ENCODE measurements around the gene DAD1.
"Not testable (repeated sequence)": the region's sequence is repeated elsewhere in the genome, so short reads cannot be mapped to it uniquely, and the experiment has no call there.

The DAD1 gene

DNA sequence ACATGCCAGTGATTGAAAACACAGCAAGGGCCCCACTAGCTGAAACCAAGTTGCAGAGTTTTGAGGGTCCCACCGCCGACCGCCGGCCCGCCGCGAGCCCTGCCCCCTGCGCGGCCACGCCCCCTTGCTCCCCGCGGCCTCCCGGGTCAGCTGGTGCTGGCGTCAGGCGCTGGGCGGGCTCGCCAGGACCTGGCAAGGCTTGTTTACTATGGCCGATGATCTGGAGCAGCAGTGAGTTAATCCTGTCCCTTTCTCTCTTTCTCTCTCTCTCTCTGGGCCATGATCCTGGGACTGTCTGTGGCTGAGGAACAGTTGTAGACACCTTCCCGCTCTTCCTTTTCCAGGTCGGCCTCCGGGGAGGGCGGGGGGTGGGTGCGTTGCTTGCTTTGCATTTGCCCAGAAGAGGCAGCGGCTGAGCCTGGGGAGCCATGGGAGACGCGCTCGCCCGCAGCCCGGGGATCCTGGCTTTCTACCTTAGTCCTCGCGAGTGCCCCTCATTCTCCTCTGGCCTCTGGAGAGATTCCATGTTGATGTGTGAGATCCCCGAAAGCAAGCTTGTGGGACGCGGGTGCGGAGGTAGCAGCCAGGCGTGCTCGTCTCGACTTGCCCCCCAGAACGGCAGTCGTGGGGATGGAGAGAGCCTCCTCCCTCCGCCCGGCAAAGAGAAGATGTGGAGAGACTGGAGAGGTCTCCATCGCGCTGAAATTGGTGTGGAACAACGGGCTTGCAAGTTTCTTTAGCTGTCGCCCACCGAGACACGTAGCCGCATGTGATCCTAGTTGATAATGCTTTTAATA lies 9.3 kb upstream of the DAD1 start, which contains the start of gene ABHD4:
ABHD4 (plus strand) TSS at position 202 of the 797 bp plus-strand sequence; CDS start at position 209, 7 bp downstream.
- DNase-seq = peak; percentile 7

DNA sequence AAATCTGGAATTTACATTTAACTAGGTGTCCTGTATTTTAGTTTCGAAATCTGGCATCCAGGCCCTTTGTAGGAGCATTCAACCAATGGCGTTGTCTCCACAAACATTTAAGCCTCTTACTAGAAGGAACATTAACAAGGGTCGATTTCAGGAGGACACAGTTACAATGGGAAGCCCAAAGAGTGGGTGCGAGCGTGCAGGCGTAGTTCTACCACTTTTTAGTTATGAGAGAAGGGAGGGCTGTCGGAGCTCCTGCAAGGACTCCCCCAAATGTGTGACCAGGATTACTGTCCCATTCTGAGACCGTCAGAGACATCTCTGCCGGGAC lies 8.7 kb upstream of the DAD1 start:
- DNase-seq = no peak

DNA sequence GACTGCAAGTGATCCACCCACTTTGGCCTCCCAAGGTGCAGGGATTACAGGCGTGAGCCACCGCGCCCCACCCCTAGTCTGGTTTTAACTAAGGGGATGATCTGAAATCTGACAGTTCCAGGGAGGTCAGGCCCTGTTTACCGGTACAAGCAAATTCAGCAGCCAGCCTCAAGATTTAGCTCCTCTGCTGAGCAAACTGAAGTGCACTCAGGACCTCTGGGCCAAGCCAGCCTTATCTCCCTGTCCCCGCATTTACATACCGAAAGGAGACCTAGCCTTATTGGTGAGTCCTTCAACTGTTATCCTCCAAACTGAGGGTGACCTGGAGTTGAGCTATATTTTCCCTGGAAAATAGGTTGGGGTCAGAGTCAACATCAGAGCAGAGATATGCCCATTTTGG lies 8.2 kb upstream of the DAD1 start:
- no peak for DNase-seq

DNA sequence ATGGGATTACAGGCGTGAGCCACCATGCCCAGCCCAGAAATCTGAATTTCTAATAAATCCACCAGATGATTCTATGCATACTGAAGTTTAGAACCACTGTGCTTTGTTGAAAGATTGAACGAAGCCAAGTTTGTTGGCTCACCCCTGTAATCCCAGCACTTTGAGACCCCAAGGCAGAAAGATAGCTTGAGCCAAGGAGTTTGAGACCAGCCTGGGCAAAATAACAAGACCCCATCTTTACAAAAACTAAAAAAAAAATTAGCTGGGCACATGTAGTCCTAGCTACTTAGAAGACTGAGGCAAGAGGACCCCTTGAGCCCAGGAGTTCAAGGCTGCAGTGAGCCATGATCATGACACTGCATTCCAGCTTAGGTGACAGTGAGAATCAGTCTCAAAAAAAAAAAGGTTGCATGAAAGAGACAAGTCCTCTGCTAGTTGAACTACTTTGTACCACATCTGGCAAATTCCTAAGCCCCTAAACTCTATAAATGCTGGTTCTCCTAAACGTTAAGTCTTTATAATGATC lies 7.4 kb upstream of the DAD1 start:
- DNase-seq = no peak

DNA sequence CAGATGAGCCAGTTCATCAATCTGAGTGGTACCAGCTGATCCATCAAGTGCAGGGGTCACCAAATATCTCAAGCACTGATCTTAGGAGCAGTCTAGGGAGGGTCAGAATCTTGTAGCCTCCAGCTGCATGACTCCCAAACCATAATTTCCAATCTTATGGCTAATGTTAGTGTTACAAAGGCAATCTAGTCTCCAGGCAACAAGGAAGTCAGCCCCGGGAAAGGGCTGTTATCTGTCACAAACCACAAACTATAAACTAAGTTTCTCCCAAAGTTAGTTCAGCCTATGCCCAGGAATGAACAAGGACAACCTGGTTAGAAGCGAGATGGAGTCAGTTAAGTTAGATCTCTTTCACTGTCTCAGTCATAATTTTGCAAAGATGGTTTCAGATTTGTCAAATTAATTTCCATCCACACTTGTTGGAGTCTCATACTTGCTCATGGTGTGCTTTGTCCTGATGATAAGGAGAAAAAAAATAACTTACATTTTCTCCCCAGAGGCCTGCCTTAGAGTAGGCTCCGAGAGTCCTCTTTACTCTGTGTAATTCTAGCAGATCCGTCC lies 5.2 kb upstream of the DAD1 start:
- DNase-seq = no peak

DNA sequence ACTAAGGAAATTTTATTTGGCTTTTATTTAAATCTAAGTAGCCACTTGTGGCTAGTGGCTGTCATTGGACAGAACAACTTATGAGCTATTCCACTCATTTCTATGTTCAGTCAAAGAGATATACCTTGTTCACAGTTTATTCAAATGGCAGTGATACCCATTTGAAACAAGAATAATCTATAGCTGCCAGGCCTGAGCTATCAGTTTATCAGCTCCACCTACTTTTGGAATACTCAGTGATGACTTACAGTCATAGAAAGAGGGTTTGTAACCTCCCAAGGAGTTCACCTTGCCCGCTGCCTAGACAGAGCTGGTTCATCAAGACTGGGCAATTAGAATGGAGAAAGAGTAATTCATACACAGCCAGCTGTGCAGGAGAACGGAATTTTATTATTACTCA lies 4.6 kb upstream of the DAD1 start:
- DNase-seq = no peak

DNA sequence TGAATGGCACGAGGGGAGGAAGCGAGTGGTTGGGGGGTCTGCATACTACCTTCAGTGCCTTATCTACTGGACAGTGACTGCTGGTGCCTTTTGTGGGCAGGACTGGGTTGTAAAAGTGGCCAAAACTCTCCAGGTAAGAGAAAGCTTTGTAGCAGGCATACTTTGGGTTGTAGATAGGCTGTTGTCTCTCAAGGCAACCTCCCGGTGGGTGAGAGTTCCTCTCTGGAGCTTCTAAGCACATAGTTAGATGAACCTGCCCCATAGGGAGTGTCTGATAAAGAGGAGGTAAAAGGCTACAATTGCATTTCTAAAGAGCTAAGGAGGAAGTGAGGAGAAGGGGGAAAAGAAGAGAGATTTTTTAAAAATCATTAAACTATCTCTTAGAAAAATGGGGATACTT lies 4.2 kb upstream of the DAD1 start:
- DNase-seq = no peak

DNA sequence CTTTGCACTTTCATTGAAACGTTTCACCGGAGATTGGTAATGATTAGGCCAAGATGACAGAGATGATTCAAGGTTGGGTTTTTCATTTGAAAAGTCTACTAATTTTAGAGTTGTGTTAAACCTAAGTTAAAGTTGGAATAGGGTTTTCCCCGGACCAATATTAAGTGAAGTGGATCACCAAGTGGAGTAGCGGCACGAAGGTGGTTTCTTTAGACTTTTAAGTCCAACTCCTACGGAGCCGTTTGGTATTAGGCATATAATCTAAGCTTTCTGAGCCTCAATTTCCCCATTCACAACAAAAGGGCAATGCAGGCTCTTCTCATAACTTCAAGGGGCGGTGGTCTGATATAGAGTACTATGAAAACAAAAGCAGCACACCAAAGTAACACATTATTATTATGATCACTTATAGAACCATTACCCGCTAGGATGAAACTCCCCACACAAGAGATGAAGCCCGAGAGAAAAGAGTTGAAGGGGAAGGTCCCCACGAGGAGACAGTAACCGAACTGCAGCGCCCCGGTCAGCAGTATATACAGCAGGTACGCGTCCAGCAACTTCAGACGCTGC lies 413 bp downstream of the DAD1 start:
- DNase-seq = no peak

DNA sequence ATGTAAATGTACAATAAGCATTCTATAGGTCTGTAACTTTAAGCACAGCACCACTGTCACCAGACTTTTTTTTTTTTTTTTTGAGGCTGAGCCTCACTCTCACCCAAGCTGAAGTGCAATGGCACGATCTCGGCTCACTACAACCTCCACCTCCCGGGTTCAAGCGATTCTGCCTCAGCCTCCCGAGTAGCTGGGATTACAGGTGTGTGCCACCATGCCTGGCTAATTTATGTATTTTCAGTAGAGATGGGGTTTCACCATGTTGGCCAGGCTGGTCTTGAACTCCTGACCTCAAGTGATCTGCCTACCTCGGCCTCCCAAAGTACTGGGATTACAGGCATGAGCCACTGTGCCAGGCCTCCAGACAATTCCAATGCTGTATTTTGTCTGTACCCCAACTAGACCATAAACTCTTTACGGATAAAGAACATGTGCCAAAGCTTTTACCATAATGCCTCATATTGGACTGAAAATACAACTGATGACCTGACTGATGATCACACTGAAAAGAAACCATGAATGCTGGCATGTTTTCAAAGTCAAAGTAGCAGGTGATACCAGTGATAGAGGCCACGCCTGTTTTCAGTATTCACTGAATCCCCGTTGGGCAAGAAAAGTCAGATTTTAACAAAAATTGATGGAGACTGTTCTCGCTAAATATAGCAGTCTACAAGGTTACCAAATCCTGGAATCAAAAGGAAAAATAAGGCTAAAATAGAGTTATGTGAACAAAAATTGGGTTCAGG lies 1.2 kb downstream of the DAD1 start:
- DNase-seq = not testable (repeated sequence)

DNA sequence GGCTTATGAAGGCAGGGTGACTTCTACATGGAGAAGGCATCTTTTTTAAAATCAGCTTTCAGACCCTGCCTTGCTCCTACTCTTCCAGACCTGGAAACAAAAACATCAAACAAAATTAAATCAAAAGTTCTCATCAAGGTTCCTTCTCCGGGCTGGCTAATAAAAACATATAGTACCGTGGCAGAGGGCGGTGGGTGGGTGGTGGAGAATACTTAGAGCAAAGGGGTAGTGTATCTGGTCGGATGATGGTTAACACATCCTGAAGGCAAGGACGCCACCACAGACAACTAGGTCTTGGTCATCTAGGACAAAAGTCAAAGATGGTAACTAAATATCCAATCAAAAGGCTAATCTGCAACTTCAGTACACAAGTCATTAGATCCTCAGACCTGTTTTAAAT lies 1.8 kb downstream of the DAD1 start:
- DNase-seq = no peak

DNA sequence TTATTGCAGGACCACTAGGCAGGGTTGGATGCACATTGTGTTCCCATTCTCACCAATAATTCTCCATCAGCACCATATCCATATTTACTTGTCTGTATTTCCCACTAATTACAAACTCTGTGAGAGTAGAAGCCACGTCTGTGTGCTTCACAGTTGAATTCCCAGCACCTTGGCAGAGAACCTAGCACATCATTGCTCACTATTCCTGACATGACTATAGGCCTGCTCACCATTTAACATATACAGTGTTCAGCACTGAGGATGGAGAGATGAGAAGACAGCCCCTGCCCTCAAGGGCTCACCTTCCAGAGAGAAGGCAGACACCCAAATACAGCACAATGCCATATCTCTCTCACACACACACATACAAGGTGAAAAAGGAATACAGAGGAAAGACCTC lies 5.0 kb downstream of the DAD1 start:
- DNase-seq = no peak

DNA sequence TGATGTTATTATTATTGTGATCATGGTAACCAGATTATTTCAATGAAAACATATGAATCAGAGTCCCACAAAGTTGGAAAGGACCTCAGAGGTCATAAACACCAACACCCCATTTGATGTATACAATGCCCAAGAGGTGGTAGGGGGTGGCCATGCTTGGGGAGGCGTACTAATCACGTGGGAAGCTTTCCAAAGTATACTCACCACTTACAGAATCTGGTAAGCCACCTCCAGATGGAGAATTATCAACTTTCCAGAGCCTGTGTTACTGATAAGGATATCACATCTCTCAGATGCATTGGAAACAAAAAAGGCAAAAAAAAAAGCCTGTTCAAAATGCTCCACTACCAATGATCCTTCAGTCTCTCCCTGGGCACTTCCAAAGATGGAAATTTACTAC lies 8.4 kb downstream of the DAD1 start:
- DNase-seq = no peak

DNA sequence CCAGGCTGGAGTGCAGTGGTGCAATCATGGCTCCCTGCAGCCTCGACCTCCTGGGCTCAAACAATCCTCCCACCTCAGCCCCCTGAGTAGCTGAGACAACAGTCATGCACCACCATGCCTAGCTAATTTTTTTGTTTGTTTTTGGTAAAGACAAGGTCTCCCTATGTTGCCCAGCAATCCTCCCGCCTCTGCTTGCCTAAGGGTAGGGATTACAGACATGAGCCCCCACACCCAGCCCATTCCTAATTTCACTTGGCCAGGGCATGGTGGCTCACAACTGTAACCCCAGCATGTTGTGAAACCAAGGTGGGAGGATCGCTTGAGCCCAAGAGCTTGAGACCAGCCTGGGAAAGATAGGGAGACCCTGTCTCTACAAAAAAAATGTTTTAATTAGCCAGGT lies 9.1 kb downstream of the DAD1 start:
- DNase-seq = no peak

DNA sequence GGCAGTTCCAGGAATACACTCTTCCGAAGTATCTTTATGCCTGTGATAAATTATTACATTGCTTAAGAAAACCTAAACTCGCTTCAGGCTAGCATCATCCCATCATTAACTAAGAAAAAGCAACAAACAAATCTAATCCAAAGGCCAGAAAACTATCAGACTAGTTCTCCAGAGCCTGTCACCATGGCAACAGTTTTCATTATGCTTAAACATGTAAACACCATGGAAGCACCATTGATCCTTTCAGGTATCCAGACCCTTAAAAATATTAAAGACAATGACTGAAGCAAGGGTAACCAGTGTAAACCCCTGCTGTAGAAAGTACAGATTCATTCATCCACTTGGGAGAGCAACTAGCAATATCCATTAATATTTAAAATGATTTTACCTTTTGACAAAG lies 9.8 kb downstream of the DAD1 start:
- DNase-seq = no peak

DNA sequence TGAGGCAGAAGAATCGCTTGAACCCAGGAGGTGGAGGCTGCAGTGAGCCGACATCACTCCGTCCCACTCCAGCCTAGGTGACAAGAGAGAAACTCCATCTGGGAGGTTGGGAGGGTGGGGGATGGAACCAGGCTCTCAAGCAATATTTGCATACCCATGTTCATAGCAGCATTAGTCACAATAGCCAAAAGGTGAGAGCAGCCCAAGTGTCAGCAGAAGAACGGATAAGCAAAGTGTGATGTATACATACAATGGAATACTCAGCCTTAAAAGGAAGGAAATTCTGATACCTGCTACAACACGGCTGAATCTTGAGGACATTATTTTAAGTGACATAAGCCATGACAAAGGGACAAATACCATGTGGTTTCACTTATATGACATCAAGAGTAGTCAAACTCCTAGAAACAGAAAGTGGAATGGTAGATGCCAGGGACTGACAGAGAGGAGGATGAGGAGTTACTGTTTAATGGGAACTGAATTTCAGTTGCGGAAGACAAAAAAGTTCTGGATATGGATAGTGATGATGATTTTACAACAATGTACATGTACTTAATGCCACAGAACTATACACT lies 11.6 kb downstream of the DAD1 start:
- DNase-seq = no peak

DNA sequence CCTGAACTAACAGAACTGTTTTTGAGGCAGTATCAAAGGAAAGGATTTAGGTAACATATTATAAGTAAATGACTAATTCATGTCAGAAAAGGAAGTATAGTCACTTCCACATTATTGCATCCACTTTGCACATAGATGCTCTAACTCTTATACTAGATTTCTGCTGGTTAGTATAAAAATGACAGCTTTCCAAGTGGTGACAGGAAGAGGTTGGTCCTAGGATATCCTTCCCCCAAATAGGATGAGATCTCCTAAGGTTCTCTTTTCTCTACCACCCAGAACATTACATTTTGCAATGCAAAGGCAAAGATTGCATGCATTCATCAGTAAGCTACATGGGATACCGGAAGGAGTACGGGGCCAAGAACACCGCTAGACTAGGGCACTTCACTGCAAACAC lies 15.2 kb downstream of the DAD1 start:
- DNase-seq = no peak

DNA sequence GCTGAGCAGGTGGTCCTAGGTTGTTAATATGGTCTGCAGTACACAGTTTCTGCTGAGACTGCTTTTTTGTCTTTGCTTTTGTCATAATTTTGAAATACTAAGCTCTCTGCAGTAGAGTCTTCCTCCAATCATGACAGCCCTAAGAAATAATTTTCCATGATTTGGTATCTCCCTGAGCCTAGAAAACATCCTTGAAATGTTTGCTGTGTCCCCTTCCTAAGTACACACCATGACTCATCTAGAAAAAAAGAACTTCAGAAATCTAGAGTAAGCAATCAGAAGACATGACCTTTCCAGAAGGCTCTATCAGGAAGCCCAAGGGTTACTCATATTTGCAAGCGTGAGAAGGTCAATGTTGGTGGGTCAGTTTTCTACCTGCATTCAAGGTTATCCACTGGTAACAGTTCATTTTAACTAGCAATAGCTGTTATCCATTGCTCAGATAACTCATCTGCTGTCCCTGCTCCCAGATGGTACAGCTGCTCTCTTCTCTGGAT lies 16.4 kb downstream of the DAD1 start:
- DNase-seq = no peak

DNA sequence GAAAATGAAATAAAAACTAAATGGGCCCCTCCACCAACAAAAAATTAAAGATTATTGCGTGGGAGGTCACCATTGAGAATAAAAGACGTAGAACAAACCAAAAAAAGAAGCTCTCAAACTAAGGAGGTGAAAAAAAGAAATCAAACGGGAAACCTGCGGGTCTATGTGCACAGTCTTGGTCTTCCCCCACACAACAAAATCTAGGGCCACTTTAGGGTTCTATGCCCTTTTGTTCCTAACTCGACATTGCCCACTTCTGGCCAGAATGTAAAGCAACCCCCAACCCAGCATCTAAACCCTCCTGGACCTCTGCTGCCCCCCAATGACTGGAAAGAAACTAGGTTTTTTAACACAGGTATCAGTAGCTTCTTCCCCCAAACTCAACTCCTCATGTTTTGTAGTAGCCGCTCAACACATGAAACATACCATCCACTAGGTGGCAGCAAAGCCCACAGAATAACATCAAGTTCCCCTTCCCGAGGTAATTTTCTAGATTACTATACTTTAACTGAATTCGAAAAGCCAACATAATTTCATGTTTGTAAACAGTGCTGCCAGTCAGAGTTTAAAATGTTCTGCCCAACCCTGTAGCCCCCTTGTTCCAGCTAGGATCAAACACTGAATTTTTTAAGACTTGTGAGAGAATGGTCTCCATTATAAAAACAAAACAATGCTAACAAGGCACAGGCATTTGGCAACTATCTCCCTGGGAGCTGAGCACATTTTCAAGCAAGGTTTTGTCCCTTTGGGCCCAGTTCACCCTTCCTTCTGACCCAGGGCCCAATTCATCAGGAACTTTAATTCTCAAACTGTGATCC lies 18.7 kb downstream of the DAD1 start:
- DNase-seq = peak; percentile 78

DNA sequence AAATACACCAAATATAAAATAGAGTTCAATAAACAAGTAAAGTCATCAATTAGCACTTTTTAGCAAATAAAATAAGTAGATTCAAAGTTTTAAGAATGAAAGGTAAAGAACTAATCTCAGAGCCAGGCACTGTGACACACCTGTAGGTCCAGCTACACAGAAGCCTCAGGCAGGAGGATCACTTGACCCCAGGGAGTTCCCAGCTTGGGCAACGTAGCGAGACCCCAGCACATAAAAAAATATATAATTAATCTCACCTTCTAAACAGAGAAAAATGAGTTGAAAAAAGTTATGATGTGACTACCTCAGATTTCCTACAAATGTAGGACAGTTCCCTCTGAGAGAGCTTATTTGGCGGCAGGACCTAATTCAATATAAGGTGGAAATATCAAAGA lies 19.3 kb downstream of the DAD1 start:
- DNase-seq = no peak

DNA sequence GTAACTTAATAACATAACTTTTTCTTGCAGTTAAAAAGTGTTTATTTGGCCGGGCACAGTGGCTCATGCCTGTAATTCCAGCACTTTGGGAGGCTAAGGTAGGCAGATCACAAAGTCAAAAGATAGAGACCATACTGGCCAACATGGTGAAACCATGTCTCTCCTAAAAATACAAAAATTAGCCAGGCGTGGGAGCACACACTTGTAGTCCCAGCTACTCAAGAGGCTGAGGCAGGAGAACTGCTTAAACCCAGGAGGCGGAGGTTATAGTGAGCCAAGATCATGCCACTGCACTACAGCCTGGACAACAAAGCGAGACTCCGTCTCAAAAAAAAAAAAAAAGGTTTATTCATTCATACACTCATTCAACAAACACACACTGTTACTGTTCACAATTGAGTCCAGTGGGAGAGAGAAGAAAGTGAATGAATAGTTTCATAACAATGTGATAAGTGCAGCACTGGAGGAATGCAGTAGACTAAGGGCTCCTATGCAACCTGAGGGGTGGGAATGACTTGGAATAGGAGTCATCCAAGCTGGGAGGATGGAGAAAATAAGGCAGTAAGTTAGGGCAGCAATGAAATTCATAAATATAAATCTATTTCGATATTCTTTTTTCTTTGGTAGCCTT lies 19.8 kb downstream of the DAD1 start:
- DNase-seq = no peak

DNA sequence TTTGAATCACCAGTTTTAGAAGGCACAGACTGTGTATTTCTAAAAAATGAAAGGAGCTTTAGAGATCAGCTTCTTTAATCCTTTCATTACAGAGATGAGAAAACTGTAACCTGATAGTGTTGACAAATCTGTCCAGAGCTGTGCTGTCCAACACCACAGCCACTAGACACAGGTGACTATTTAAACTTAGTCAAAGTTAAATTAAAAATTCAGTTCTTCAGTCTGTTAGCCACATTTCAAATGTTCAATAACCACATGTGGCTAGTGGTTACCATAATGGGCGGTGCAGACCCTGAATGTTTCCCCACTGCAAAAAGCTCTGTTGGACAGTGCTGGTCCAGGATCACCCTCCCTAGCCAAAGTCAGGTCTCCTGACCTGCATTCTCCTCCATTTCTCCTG lies 21.6 kb downstream of the DAD1 start:
- no peak for DNase-seq

DNA sequence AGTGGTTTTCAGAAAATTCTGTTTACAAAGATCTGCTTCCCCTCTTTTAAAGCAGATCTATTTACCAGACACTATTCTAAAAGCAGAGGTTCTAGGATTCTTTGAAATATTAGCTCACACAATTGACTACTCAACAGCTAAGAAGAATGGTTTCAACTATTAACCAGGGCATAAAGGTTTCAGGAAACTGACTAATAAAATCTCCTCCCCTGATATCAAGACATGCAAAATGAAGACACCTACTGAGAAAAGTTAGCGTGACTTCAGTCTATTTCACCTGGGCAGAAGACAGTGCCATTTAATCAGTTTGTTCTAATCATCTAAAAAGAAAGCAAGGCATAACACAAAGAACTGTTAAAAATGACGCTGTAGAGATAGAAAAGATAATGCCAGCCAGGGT lies 22.2 kb downstream of the DAD1 start:
- DNase-seq = no peak

All from NCI-H1436 (cell line).